Sigmoid colon (tissue), 7 donors: ENCODE measurements around the gene PCDH12. TPM values are rescaled to one million over a fixed set of nuclear protein-coding genes. Genes with fewer than 3 reads are reported as not detected.

ENCODE experiments used
- DNase-seq: peaks from one replicate; pipeline ENCODE4 v3.0.0-alpha.2; 2019
- H3K27ac ChIP-seq, 4 donors: fragments of 200-600 bp; sonication (generic); one replicate each; pipeline ENCODE4 v1.5.1; 2016 to 2019; ENCODE audit warnings: mild to moderate bottlenecking in 1 of 4
- H3K27me3 ChIP-seq, 3 donors: fragments of 200-600 bp; sonication (generic); one replicate each; pipeline ENCODE4 v1.5.1; 2019; ENCODE audit warnings: mild to moderate bottlenecking in 1 of 3
- H3K36me3 ChIP-seq, 4 donors: fragments of 200-600 bp; sonication (generic); one replicate each; pipeline ENCODE4 v1.5.1; 2016 to 2019
- H3K4me1 ChIP-seq, 4 donors: fragments of 200-600 bp; sonication (generic); one replicate each; pipeline ENCODE4 v1.5.1; 2017 to 2019
- H3K4me3 ChIP-seq, 4 donors: fragments of 200-600 bp; sonication (generic); one replicate each; pipeline ENCODE4 v1.5.1; 2017 to 2019; ENCODE audit warnings: mild to moderate bottlenecking in 2 of 4, moderate library complexity in 1 of 4
- H3K9me3 ChIP-seq, 4 donors: fragments of 200-600 bp in 3 of 4; sonication (generic) in 3 of 4; one replicate each; pipeline versions ENCODE4 v1.5.1 to v1.6.1; 2013 to 2019
- CTCF ChIP-seq, 4 experiments: fragments of 450-650 bp in 3 of 4; fragments of 200-600 bp in 1 of 4; IDR thresholded peaks; one replicate each; pipeline ENCODE4 v1.5.1; 2016 to 2019; ENCODE audit warnings: antibody characterized with exemption in 4 of 4, mild to moderate bottlenecking in 3 of 4, moderate library complexity in 2 of 4
- EP300 ChIP-seq, 4 donors: sonication (generic); formaldehyde crosslinking; IDR thresholded peaks; one replicate each; pipeline ENCODE4 v1.6.1; 2017; ENCODE audit warnings: antibody characterized with exemption in 4 of 4
- POLR2A ChIP-seq, 2 donors: fragments of 450-650 bp; IDR thresholded peaks; one replicate each; pipeline ENCODE4 v1.6.1; 2016; ENCODE audit warnings: antibody characterized with exemption in 2 of 2, mild to moderate bottlenecking in 2 of 2, moderate library complexity in 2 of 2
- POLR2AphosphoS5 ChIP-seq, 4 donors: sonication (generic); formaldehyde crosslinking; IDR thresholded peaks; one replicate each; pipeline ENCODE4 v1.6.1; 2017; ENCODE audit warnings: antibody characterized with exemption in 4 of 4
- WGBS, 2 donors: extraction: QIAGEN DNeasy Blood & Tissue Kit; methylation state at CpG; one replicate each; pipeline ENCODE4 v1.1.7; 2013; 5-methylcytosine and 5-hydroxymethylcytosine counted together
- intact Hi-C: fragments of 100-400 bp; cut with DNase I; formaldehyde crosslinking; loops from one replicate; pipeline ENCODE4 v1.15.1; 2023
- polyA plus RNA-seq, 3 donors: library from polyadenylated mRNA; stranded (reverse); fragments of 200-250 nt; gene quantifications; one replicate each; pipeline ENCODE4 v1.2.3, GENCODE V29; 2013
- total RNA-seq, 4 donors: library from RNA; depleted of rRNA; stranded (reverse); fragments of >200 nt; gene quantifications; one replicate each; pipeline ENCODE4 v1.1.0, GENCODE V29; 2016
- donor health status: healthy with polysubstance abuse.
- donor health status: Bipolar disorder and iron deficiency.
- donor health status: healthy.

The PCDH12 gene
- total and polyA plus RNA-seq, 7 donors: 0.23 to 6.2 (median 0.69) TPM

GRCh38 chr5:141908796-141909195 is 49.2 kb downstream of the PCDH12 start:
- H3K27me3 ChIP-seq: no peaks in the 10 kb centered on the region
- H3K4me1 ChIP-seq: peaks cover 0 to 7% (median 6%) of the 10 kb centered on the region in 4 donors
- no peak for TF ChIP-seq POLR2A (IDR thresholded peaks at IDR 0.05)
- no peak for TF ChIP-seq POLR2AphosphoS5 (IDR thresholded peaks at IDR 0.05)
- no peak for TF ChIP-seq EP300 (IDR thresholded peaks at IDR 0.05)
- no peak for TF ChIP-seq CTCF (IDR thresholded peaks at IDR 0.05)
- no peaks in the 10 kb centered on the region for H3K36me3 ChIP-seq
- DNase-seq: no peak
- 91 to 98% methylated on average over 2 of the region's 2 CpGs for WGBS, 2 donors
- no peak overlapping the region for H3K4me3 ChIP-seq
- no peaks in the 10 kb centered on the region for H3K9me3 ChIP-seq
- no peak overlapping the region for H3K27ac ChIP-seq
- intact Hi-C loops: no loop called here

GRCh38 chr5:141906972-141907371 is 51.0 kb downstream of the PCDH12 start:
- DNase-seq: no peak
- 0% methylated on average over 1 of the region's 1 CpG for WGBS, 2 donors
- no peaks in the 10 kb centered on the region for H3K27me3 ChIP-seq
- H3K27ac ChIP-seq: no peak overlapping the region
- H3K4me3 ChIP-seq: no peak overlapping the region
- no peaks in the 10 kb centered on the region for H3K9me3 ChIP-seq
- TF ChIP-seq EP300 (IDR thresholded peaks at IDR 0.05) (no peak), POLR2A (IDR thresholded peaks at IDR 0.05) (no peak), POLR2AphosphoS5 (IDR thresholded peaks at IDR 0.05) (no peak), CTCF (IDR thresholded peaks at IDR 0.05) (no peak)
- intact Hi-C loops: no loop called here
- no peaks in the 10 kb centered on the region for H3K36me3 ChIP-seq
- H3K4me1 ChIP-seq: no peaks in the 10 kb centered on the region

- intact Hi-C loops: no loop called here
- Histone ChIP-seq H3K36me3 (no peaks in the 10 kb centered on the region), H3K4me1 (no peaks in the 10 kb centered on the region), H3K27ac (no peak overlapping the region), H3K27me3 (no peaks in the 10 kb centered on the region), H3K9me3 (no peaks in the 10 kb centered on the region), H3K4me3 (no peak overlapping the region)
- WGBS, 2 donors: 36 to 46% methylated on average over 1 of the region's 1 CpG
- TF ChIP-seq POLR2AphosphoS5 (IDR thresholded peaks at IDR 0.05) (no peak), POLR2A (IDR thresholded peaks at IDR 0.05) (no peak), CTCF (IDR thresholded peaks at IDR 0.05) (no peak)
- no peak for DNase-seq
These were observed 51.5 kb downstream of the PCDH12 start for GRCh38 chr5:141906517-141906916.

GRCh38 chr5:141904551-141904950 is 53.5 kb downstream of the PCDH12 start:
- no peak for DNase-seq
- 88 to 91% methylated on average over 5 of the region's 5 CpGs for WGBS, 2 donors
- no peak for TF ChIP-seq EP300 (IDR thresholded peaks at IDR 0.05)
- TF ChIP-seq CTCF (IDR thresholded peaks at IDR 0.05): no peak
- TF ChIP-seq POLR2AphosphoS5 (IDR thresholded peaks at IDR 0.05): no peak
- no peak for TF ChIP-seq POLR2A (IDR thresholded peaks at IDR 0.05)
- Histone ChIP-seq H3K27me3 (no peaks in the 10 kb centered on the region), H3K27ac (no peak overlapping the region), H3K4me1 (no peaks in the 10 kb centered on the region), H3K4me3 (no peak overlapping the region), H3K9me3 (no peaks in the 10 kb centered on the region), H3K36me3 (no peaks in the 10 kb centered on the region)
- intact Hi-C loops: no loop called here

GRCh38 chr5:141903261-141903660 is 54.7 kb downstream of the PCDH12 start:
- H3K4me1 ChIP-seq: no peaks in the 10 kb centered on the region
- H3K36me3 ChIP-seq: no peaks in the 10 kb centered on the region
- TF ChIP-seq POLR2A (IDR thresholded peaks at IDR 0.05) (no peak), CTCF (IDR thresholded peaks at IDR 0.05) (no peak), POLR2AphosphoS5 (IDR thresholded peaks at IDR 0.05) (no peak), EP300 (IDR thresholded peaks at IDR 0.05) (no peak)
- DNase-seq: no peak
- intact Hi-C loops: no loop called here
- H3K27me3 ChIP-seq: no peaks in the 10 kb centered on the region
- no peak overlapping the region for H3K4me3 ChIP-seq
- H3K9me3 ChIP-seq: no peaks in the 10 kb centered on the region
- WGBS, 2 donors: 68 to 86% methylated on average over 4 of the region's 4 CpGs
- no peak overlapping the region for H3K27ac ChIP-seq
